CD14-positive monocyte (primary cell): ENCODE data around the gene DENND4B. TPM values are rescaled to one million over a fixed set of nuclear protein-coding genes. Genes with fewer than 3 reads are reported as not detected.

Experiments
- DNase-seq, 3 donors: peaks; one replicate each; pipeline ENCODE4 v3.0.0-alpha.2; 2011 to 2022
- H2AFZ ChIP-seq: 2 replicates; pipeline ENCODE4 v1.6.0; 2012; ENCODE audit warnings: mild to moderate bottlenecking, low read depth, low read length, inconsistent platforms; ENCODE audit not compliant: insufficient read depth, poor library complexity, severe bottlenecking
- H3K27ac ChIP-seq, 2 donors: 1 replicate in 1 of 2; 2 replicates in 1 of 2; pipeline ENCODE4 v1.5.1; 2012 to 2013; ENCODE audit warnings: low read length in 2 of 2, control low read depth in 1 of 2, inconsistent platforms in 1 of 2, low read depth in 1 of 2, mild to moderate bottlenecking in 1 of 2
- H3K27me3 ChIP-seq, 2 donors: one replicate each; pipeline versions ENCODE4 v1.6.0 to v1.6.1; 2011 to 2013; ENCODE audit warnings: low read length in 2 of 2; ENCODE audit not compliant: control insufficient read depth in 2 of 2, insufficient read depth in 2 of 2
- H3K36me3 ChIP-seq, 2 donors: replicated peaks in 1 of 2; 1 replicate in 1 of 2; 2 replicates in 1 of 2; pipeline versions ENCODE4 v1.5.1 to v1.6.1; 2012 to 2013; ENCODE audit warnings: low read length in 2 of 2, control low read depth in 1 of 2, inconsistent platforms in 1 of 2, mild to moderate bottlenecking in 1 of 2; ENCODE audit not compliant: insufficient read depth in 2 of 2, control insufficient read depth in 1 of 2
- H3K4me1 ChIP-seq, 2 donors: 1 replicate in 1 of 2; 2 replicates in 1 of 2; pipeline versions ENCODE4 v1.5.1 to v1.6.1; 2012 to 2013; ENCODE audit warnings: low read length in 2 of 2, control low read depth in 1 of 2, inconsistent platforms in 1 of 2, mild to moderate bottlenecking in 1 of 2, moderate library complexity in 1 of 2; ENCODE audit not compliant: insufficient read depth in 2 of 2, control insufficient read depth in 1 of 2
- H3K4me2 ChIP-seq: replicated peaks from 2 replicates; pipeline ENCODE3; 2012; ENCODE audit warnings: low read length, moderate library complexity, mild to moderate bottlenecking; ENCODE audit not compliant: poor library complexity, severe bottlenecking; ENCODE audit errors: extremely low read depth
- H3K4me3 ChIP-seq, 3 experiments: fragments of 200-600 bp in 1 of 3; sonication (generic) in 1 of 3; replicated peaks in 1 of 3; 1 replicate in 2 of 3; 2 replicates in 1 of 3; pipeline ENCODE4 v1.5.1; 2011 to 2013; ENCODE audit warnings: low read length in 3 of 3, mild to moderate bottlenecking in 3 of 3, control low read depth in 2 of 3, low read depth in 2 of 3, inconsistent platforms in 1 of 3, moderate library complexity in 1 of 3
- H3K79me2 ChIP-seq: 2 replicates; pipeline ENCODE4 v1.6.0; 2012; ENCODE audit warnings: mild to moderate bottlenecking, control low read depth, inconsistent platforms, low read length, moderate library complexity; ENCODE audit not compliant: insufficient read depth
- H3K9ac ChIP-seq: 2 replicates; pipeline ENCODE4 v1.6.0; 2017; ENCODE audit warnings: low read length, mild to moderate bottlenecking; ENCODE audit not compliant: insufficient read depth, poor library complexity, severe bottlenecking
- H3K9me3 ChIP-seq, 2 donors: replicated peaks in 1 of 2; 1 replicate in 1 of 2; 2 replicates in 1 of 2; pipeline versions ENCODE4 v1.5.1 to v1.6.1; 2012 to 2013; ENCODE audit warnings: low read length in 2 of 2, control low read depth in 1 of 2; ENCODE audit not compliant: control insufficient read depth in 1 of 2, insufficient read depth in 1 of 2
- H4K20me1 ChIP-seq: 2 replicates; pipeline ENCODE4 v1.6.0; 2012; ENCODE audit warnings: mild to moderate bottlenecking, low read length, control low read depth, moderate library complexity; ENCODE audit not compliant: insufficient read depth
- H3K27ac Mint-ChIP-seq, 7 donors: one replicate each; pipeline ENCODE4 v1.8.0; 2020; ENCODE audit warnings: mild to moderate bottlenecking in 7 of 7, mixed read lengths in 7 of 7, moderate library complexity in 6 of 7, inconsistent platforms in 2 of 7
- H3K27me3 Mint-ChIP-seq, 3 donors: one replicate each; pipeline ENCODE4 v1.8.0; 2021 to 2022; ENCODE audit warnings: low read depth in 3 of 3, mild to moderate bottlenecking in 3 of 3, mixed read lengths in 3 of 3, moderate library complexity in 3 of 3, inconsistent platforms in 1 of 3
- H3K36me3 Mint-ChIP-seq, 2 donors: one replicate each; pipeline ENCODE4 v1.8.0; 2020; ENCODE audit warnings: mixed read lengths in 2 of 2, inconsistent platforms in 1 of 2, mild to moderate bottlenecking in 1 of 2
- H3K4me1 Mint-ChIP-seq: one replicate; pipeline ENCODE4 v1.8.0; 2020; ENCODE audit warnings: mild to moderate bottlenecking, mixed read lengths
- H3K4me3 Mint-ChIP-seq, 2 donors: one replicate each; pipeline ENCODE4 v1.8.0; 2020; ENCODE audit warnings: mild to moderate bottlenecking in 2 of 2, mixed read lengths in 2 of 2, moderate library complexity in 1 of 2
- H3K9me3 Mint-ChIP-seq, 7 donors: one replicate each; pipeline ENCODE4 v1.8.0; 2020 to 2022; ENCODE audit warnings: mixed read lengths in 7 of 7, mild to moderate bottlenecking in 6 of 7, moderate library complexity in 6 of 7, inconsistent platforms in 2 of 7
- WGBS: methylation state at CpG from one replicate; pipeline ENCODE4 v1.1.5; 2013; ENCODE audit warnings: missing lambda C conversion rate; ENCODE audit not compliant: insufficient coverage; 5-methylcytosine and 5-hydroxymethylcytosine counted together
- intact Hi-C, 2 donors: fragments of 100-400 bp; cut with micrococcal nuclease; formaldehyde crosslinking; loops; one replicate each; pipeline versions ENCODE4 v1.15.0 to v1.15.1; 2023
- polyA minus RNA-seq: library from RNA; depleted of rRNA, polyadenylated mRNA; stranded (reverse); fragments of >200 nt; gene quantifications from 2 replicates; pipeline ENCODE4 v1.2.3, GENCODE V29; 2012
- polyA plus RNA-seq, 3 donors: library from polyadenylated mRNA; depleted of rRNA in 1 of 3; unstranded in 2 of 3; stranded (reverse) in 1 of 3; fragments of 300-500 nt in 2 of 3; fragments of >200 nt in 1 of 3; fragmentation: Illumina TruSeq in 2 of 3; gene quantifications; 1 replicate in 2 of 3; 2 replicates in 1 of 3; pipeline ENCODE4 v1.2.3, GENCODE V29; 2012 to 2021
- total RNA-seq, 12 experiments: library from RNA in 1 of 12; stranded (reverse) in 1 of 12; fragments of 120-200 nt in 1 of 12; gene quantifications; one replicate each; pipeline ENCODE4 v1.2.4 and lab custom pipeline; 2013 to 2026; ENCODE audit warnings: mixed read lengths in 6 of 12, inconsistent platforms in 1 of 12
- TF ChIP-seq, protein P1 (sequence below): fragments of 200-600 bp; IDR thresholded peaks from one replicate; pipeline ENCODE4 v1.8.0; 2022; ENCODE audit warnings: antibody characterized with exemption, mild to moderate bottlenecking

DENND4B gene
- 52.2 TPM for total RNA-seq (2013)
- 100 to 1,000 TPM in 1 of 3 donors, 10 to 100 TPM in 1, 1 to 10 TPM in 1; 7.8 to 324 (median 10.9) TPM for polyA plus RNA-seq
- polyA minus RNA-seq, result 115 and 144 TPM in 2 replicates
- 30.5 to 173 (median 105) reads per million in 11 experiments for total RNA-seq (lab: John Stamatoyannopoulos, UW)

DNA sequence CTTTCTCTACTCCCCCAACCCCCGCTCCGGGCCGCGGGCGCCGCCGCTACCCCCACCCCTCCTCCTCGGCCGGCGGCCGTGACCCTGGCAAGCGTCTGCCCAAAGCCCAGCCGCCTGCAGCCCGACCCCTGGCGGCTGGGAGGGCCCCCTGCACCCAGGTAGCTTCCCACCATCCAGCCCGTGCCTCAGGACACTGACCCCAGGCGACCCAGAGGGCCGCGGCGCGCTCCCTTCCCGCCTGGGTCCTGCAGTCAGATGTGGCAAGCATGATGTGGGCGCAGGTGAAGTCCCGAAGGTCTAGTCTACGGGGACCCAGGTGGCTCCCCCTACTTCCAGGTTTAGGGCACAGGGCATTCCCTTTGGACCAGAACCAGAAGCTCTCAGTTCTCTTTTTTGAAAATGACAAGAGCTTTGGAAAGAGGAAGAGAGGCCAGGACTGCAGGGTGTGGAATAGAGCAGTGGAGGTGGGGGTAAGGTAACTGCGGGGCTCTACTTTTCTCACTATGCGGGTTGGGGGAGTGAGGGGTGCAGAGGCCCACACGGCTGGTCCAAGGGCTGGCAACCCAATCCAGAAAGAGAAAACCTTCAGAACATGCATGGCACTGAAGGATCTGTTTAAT lies at the start of gene DENND4B:
Gene DENND4B, minus strand, starts transcription at position 97 of the 620 bp plus-strand sequence. CDS start 2,344 bp downstream, outside the sequence.
- H3K4me2 ChIP-seq, result peak within 1 kb of the TSS; percentile 83
- H3K36me3 ChIP-seq, result peaks cover 59 to 61% of the 10 kb centered on the region in 2 donors
- H3K9ac ChIP-seq, result peak within 1 kb of the TSS; percentile 94
- no peaks in the 10 kb centered on the region for H3K9me3 Mint-ChIP-seq
- H3K4me3 Mint-ChIP-seq, result peak within 1 kb of the TSS; percentile 83 to 93
- intact Hi-C loops, result loop anchor here in 1 of 2 donors (2.0 kb wide), 1 partner anchor 16 kb away; the partner anchor contains the start of gene SLC39A1
- peak; percentile 79 to 86 (median 85) for DNase-seq
- no peaks in the 10 kb centered on the region for H3K27me3 ChIP-seq
- H3K79me2 ChIP-seq, result peaks cover 49% of the 10 kb centered on the region
- H3K4me1 ChIP-seq, result peaks cover 54 to 57% of the 10 kb centered on the region in 2 donors
- peak within 1 kb of the TSS; percentile 70 to 83 (median 83) for H3K4me3 ChIP-seq
- H3K27ac ChIP-seq, result peak within 1 kb of the TSS; percentile 100
- peaks cover 55% of the 10 kb centered on the region for H3K4me1 Mint-ChIP-seq
- peaks cover 18% of the 10 kb centered on the region for H4K20me1 ChIP-seq
- TF ChIP-seq, protein P1, sequence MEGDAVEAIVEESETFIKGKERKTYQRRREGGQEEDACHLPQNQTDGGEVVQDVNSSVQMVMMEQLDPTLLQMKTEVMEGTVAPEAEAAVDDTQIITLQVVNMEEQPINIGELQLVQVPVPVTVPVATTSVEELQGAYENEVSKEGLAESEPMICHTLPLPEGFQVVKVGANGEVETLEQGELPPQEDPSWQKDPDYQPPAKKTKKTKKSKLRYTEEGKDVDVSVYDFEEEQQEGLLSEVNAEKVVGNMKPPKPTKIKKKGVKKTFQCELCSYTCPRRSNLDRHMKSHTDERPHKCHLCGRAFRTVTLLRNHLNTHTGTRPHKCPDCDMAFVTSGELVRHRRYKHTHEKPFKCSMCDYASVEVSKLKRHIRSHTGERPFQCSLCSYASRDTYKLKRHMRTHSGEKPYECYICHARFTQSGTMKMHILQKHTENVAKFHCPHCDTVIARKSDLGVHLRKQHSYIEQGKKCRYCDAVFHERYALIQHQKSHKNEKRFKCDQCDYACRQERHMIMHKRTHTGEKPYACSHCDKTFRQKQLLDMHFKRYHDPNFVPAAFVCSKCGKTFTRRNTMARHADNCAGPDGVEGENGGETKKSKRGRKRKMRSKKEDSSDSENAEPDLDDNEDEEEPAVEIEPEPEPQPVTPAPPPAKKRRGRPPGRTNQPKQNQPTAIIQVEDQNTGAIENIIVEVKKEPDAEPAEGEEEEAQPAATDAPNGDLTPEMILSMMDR, result peak; percentile 94
- H3K36me3 Mint-ChIP-seq, result peaks cover 58 to 62% of the 10 kb centered on the region in 2 donors
- WGBS, result 0% methylated on average over 26 of the region's 28 CpGs
- peak within 1 kb of the TSS; percentile 98 to 100 (median 100) for H3K27ac Mint-ChIP-seq
- no peaks in the 10 kb centered on the region for H3K9me3 ChIP-seq
- peaks cover 0 to 2% (median 0%) of the 10 kb centered on the region in 3 donors for H3K27me3 Mint-ChIP-seq
- H2AFZ ChIP-seq, result peak within 1 kb of the TSS; percentile 7

DNA sequence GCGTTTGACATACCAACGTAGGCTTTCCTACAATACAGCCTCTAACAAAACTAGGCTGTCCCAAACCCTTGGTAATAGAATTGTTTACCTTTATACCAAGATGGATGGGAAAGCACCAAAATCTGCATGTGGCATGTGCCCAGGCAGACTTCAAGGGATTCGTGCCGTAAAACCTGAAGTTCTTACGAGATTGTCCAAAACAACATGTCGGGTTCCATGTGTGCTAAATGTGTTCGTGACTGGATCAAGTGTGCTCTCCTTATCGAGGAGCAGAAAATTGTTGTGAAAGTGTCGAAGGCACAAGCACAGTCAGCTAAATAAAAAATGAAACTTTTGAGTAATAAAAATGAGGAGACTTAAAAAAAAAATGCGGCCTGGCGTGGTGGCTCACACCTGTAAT lies 49.1 kb upstream of the DENND4B start:
- H3K27ac Mint-ChIP-seq, result peak overlapping the region in 1 of 7 donors; percentile 12
- Histone ChIP-seq H3K9me3 (no peaks in the 10 kb centered on the region), H3K36me3 (peaks cover 16 to 40% of the 10 kb centered on the region in 2 donors), H3K4me3 (no peak overlapping the region), H3K4me2 (no peak overlapping the region), H3K27ac (no peak overlapping the region), H2AFZ (no peak overlapping the region), H3K27me3 (no peaks in the 10 kb centered on the region), H3K4me1 (peaks cover 11 to 19% of the 10 kb centered on the region in 2 donors), H3K9ac (no peak overlapping the region), H4K20me1 (no peaks in the 10 kb centered on the region), H3K79me2 (peaks cover 18% of the 10 kb centered on the region)
- intact Hi-C loops, result no loop called here
- no peak overlapping the region for H3K4me3 Mint-ChIP-seq
- H3K4me1 Mint-ChIP-seq, result peaks cover 14% of the 10 kb centered on the region
- TF ChIP-seq, protein P1, result no peak
- no peaks in the 10 kb centered on the region for H3K9me3 Mint-ChIP-seq
- H3K36me3 Mint-ChIP-seq, result peaks cover 25 to 44% of the 10 kb centered on the region in 2 donors
- no peak for DNase-seq
- peaks cover 0 to 1% (median 0%) of the 10 kb centered on the region in 3 donors for H3K27me3 Mint-ChIP-seq
- WGBS, result 97% methylated on average over 7 of the region's 11 CpGs
